HFF-Myc (cell line): ENCODE data around the gene SOS1.

Experiments used
- DNase-seq: peaks from one replicate; pipeline ENCODE4 v3.0.0-alpha.2; 2011; ENCODE audit warnings: low read depth; ENCODE audit errors: extremely low read depth
- H3K4me3 ChIP-seq: replicated peaks from 2 replicates; pipeline ENCODE4 v1.5.1; 2011; ENCODE audit warnings: low read depth, mild to moderate bottlenecking, control low read depth, low read length
- CTCF ChIP-seq: IDR thresholded peaks from 2 replicates; pipeline ENCODE4 v1.5.1; 2012; ENCODE audit warnings: mild to moderate bottlenecking, low read depth, low read length, control low read depth; ENCODE audit errors: missing control alignments

Gene SOS1

GRCh38 chr2:38951766-38952165 lies 169.1 kb downstream of the SOS1 start:
- no peak for DNase-seq
- TF ChIP-seq CTCF = no peak
- no peak overlapping the region for H3K4me3 ChIP-seq

GRCh38 chr2:38948995-38949394 lies 171.9 kb downstream of the SOS1 start:
- TF ChIP-seq CTCF = no peak
- no peak for DNase-seq
- H3K4me3 ChIP-seq = no peak overlapping the region

- no peak overlapping the region for H3K4me3 ChIP-seq
- no peak for TF ChIP-seq CTCF
- DNase-seq = no peak
These were observed 172.4 kb downstream of the SOS1 start for GRCh38 chr2:38948387-38948882.

GRCh38 chr2:38947241-38948239 lies 173.3 kb downstream of the SOS1 start:
- TF ChIP-seq CTCF = peak; percentile 73
- DNase-seq = no peak
- H3K4me3 ChIP-seq = no peak overlapping the region

GRCh38 chr2:38945911-38946310 lies 174.9 kb downstream of the SOS1 start:
- no peak for TF ChIP-seq CTCF
- no peak overlapping the region for H3K4me3 ChIP-seq
- DNase-seq = no peak

GRCh38 chr2:38945372-38945771 lies 175.5 kb downstream of the SOS1 start:
- no peak for DNase-seq
- no peak overlapping the region for H3K4me3 ChIP-seq
- no peak for TF ChIP-seq CTCF

GRCh38 chr2:38943784-38944183 lies 177.1 kb downstream of the SOS1 start:
- no peak for TF ChIP-seq CTCF
- H3K4me3 ChIP-seq = no peak overlapping the region
- DNase-seq = no peak
